Uterus (tissue), 2 donors: Measurements from ENCODE around the gene MAML2.

ENCODE experiments used
- POLR2A ChIP-seq, 2 donors: fragments of 450-650 bp; IDR thresholded peaks; one replicate each; pipeline ENCODE4 v1.6.1; 2016; ENCODE audit warnings: antibody characterized with exemption in 2 of 2, mild to moderate bottlenecking in 1 of 2, moderate library complexity in 1 of 2
- TF ChIP-seq, protein P1 (sequence below), 4 experiments: fragments of 200-600 bp in 2 of 4; fragments of 450-650 bp in 2 of 4; sonication (generic) in 2 of 4; IDR thresholded peaks; one replicate each; pipeline ENCODE4 v1.5.1; 2016 to 2019; ENCODE audit warnings: antibody characterized with exemption in 4 of 4, mild to moderate bottlenecking in 2 of 4, moderate library complexity in 1 of 4

- TF ChIP-seq, protein P1, sequence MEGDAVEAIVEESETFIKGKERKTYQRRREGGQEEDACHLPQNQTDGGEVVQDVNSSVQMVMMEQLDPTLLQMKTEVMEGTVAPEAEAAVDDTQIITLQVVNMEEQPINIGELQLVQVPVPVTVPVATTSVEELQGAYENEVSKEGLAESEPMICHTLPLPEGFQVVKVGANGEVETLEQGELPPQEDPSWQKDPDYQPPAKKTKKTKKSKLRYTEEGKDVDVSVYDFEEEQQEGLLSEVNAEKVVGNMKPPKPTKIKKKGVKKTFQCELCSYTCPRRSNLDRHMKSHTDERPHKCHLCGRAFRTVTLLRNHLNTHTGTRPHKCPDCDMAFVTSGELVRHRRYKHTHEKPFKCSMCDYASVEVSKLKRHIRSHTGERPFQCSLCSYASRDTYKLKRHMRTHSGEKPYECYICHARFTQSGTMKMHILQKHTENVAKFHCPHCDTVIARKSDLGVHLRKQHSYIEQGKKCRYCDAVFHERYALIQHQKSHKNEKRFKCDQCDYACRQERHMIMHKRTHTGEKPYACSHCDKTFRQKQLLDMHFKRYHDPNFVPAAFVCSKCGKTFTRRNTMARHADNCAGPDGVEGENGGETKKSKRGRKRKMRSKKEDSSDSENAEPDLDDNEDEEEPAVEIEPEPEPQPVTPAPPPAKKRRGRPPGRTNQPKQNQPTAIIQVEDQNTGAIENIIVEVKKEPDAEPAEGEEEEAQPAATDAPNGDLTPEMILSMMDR (IDR thresholded peaks at IDR 0.05) = no peak
- TF ChIP-seq POLR2A (IDR thresholded peaks at IDR 0.05) = no peak
These were observed 403.9 kb downstream of the MAML2 start for GRCh38 chr11:95939091-95939490.
